SKM-1 (cell line): ENCODE results near the gene DAPK2.

Experiments used
- DNase-seq: peaks from one replicate; lab custom pipeline; 2025; ENCODE audit not compliant: unreplicated experiment; lab: John Stamatoyannopoulos, UW

The DAPK2 gene

GRCh38 chr15:63876085-63876662, 170.1 kb downstream of the DAPK2 start:
- DNase-seq = no peak

- no peak for DNase-seq
These were observed 171.7 kb downstream of the DAPK2 start for GRCh38 chr15:63874616-63875015.

GRCh38 chr15:63872759-63873510, 173.3 kb downstream of the DAPK2 start:
- DNase-seq = no peak

GRCh38 chr15:63870487-63871209, 175.6 kb downstream of the DAPK2 start:
- DNase-seq = no peak

- DNase-seq = no peak
These were observed 176.3 kb downstream of the DAPK2 start for GRCh38 chr15:63870043-63870394.

GRCh38 chr15:63869371-63870042, 176.8 kb downstream of the DAPK2 start:
- DNase-seq = no peak

GRCh38 chr15:63864186-63864585, 182.1 kb downstream of the DAPK2 start:
- DNase-seq = no peak

- no peak for DNase-seq
These were observed 184.3 kb downstream of the DAPK2 start for GRCh38 chr15:63861946-63862517.

GRCh38 chr15:63860555-63860954, 185.7 kb downstream of the DAPK2 start:
- no peak for DNase-seq

GRCh38 chr15:63860155-63860554, 186.1 kb downstream of the DAPK2 start:
- DNase-seq = peak; percentile 13

- DNase-seq = no peak
These were observed 187.4 kb downstream of the DAPK2 start for GRCh38 chr15:63858881-63859280.

- DNase-seq = no peak
These were observed 187.8 kb downstream of the DAPK2 start for GRCh38 chr15:63858448-63858847.

- DNase-seq = no peak
These were observed 188.8 kb downstream of the DAPK2 start for GRCh38 chr15:63857461-63857856.
